GM21576 (cell line): ENCODE measurements around the gene SLC38A2.
"Not testable (repeated sequence)": the region's sequence is repeated elsewhere in the genome, so short reads cannot be mapped to it uniquely, and the experiment has no call there.

Source experiments
- ATAC-seq: cut with Tn5 transposase; IDR thresholded peaks from one replicate; pipeline ENCODE4 v1.9.1; 2021; ENCODE audit warnings: mild to moderate bottlenecking, moderate library complexity; ENCODE audit not compliant: unreplicated experiment

Gene SLC38A2

GRCh38 chr12:46372544-46373300 lies at the start of gene SLC38A2:
Gene SLC38A2, minus strand, starts transcription at chr12:46372773. Its CDS starts 1,480 bp downstream, at chr12:46371293.
- peak; percentile 80 for ATAC-seq

- no peak for ATAC-seq
These were observed 47.1 kb upstream of the SLC38A2 start for GRCh38 chr12:46419675-46420074.

- no peak for ATAC-seq
These were observed 43.0 kb upstream of the SLC38A2 start for GRCh38 chr12:46415552-46415951.

- ATAC-seq: no peak
These were observed 42.2 kb upstream of the SLC38A2 start for GRCh38 chr12:46414591-46415268.

- no peak for ATAC-seq
These were observed 40.8 kb upstream of the SLC38A2 start for GRCh38 chr12:46413368-46413767.

- ATAC-seq: no peak
These were observed 40.3 kb upstream of the SLC38A2 start for GRCh38 chr12:46412857-46413256.

GRCh38 chr12:46410495-46410894 lies 37.9 kb upstream of the SLC38A2 start:
- no peak for ATAC-seq

- no peak for ATAC-seq
These were observed 37.4 kb upstream of the SLC38A2 start for GRCh38 chr12:46409974-46410373.

GRCh38 chr12:46409342-46409741 lies 36.8 kb upstream of the SLC38A2 start:
- no peak for ATAC-seq

GRCh38 chr12:46408441-46408840 lies 35.9 kb upstream of the SLC38A2 start:
- ATAC-seq: no peak

GRCh38 chr12:46407361-46407760 lies 34.8 kb upstream of the SLC38A2 start:
- no peak for ATAC-seq

- ATAC-seq: no peak
These were observed 33.9 kb upstream of the SLC38A2 start for GRCh38 chr12:46406352-46407027.

GRCh38 chr12:46404733-46405132 lies 32.2 kb upstream of the SLC38A2 start:
- no peak for ATAC-seq

- no peak for ATAC-seq
These were observed 31.7 kb upstream of the SLC38A2 start for GRCh38 chr12:46404225-46404631.

GRCh38 chr12:46403719-46404070 lies 31.1 kb upstream of the SLC38A2 start:
- no peak for ATAC-seq

GRCh38 chr12:46402941-46403718 lies 30.6 kb upstream of the SLC38A2 start:
- no peak for ATAC-seq

GRCh38 chr12:46402451-46402850 lies 29.9 kb upstream of the SLC38A2 start:
- no peak for ATAC-seq

GRCh38 chr12:46401662-46402061 lies 29.1 kb upstream of the SLC38A2 start:
- no peak for ATAC-seq

GRCh38 chr12:46400406-46400805 lies 27.8 kb upstream of the SLC38A2 start:
- ATAC-seq: no peak

GRCh38 chr12:46399461-46400248 lies 27.1 kb upstream of the SLC38A2 start:
- not testable (repeated sequence) for ATAC-seq
